Testis (tissue), 2 donors: Measurements from ENCODE around the gene OLA1.

Experiments
- POLR2A ChIP-seq: fragments of 450-650 bp; IDR thresholded peaks from one replicate; pipeline ENCODE4 v1.6.1; 2017; ENCODE audit warnings: antibody characterized with exemption, mild to moderate bottlenecking, moderate library complexity
- TF ChIP-seq, protein P1 (sequence below), 3 experiments: fragments of 450-650 bp in 2 of 3; fragments of 200-600 bp in 1 of 3; sonication (generic) in 1 of 3; IDR thresholded peaks; one replicate each; pipeline ENCODE4 v1.5.1; 2016 to 2019; ENCODE audit warnings: antibody characterized with exemption in 3 of 3, mild to moderate bottlenecking in 2 of 3, moderate library complexity in 1 of 3

DNA sequence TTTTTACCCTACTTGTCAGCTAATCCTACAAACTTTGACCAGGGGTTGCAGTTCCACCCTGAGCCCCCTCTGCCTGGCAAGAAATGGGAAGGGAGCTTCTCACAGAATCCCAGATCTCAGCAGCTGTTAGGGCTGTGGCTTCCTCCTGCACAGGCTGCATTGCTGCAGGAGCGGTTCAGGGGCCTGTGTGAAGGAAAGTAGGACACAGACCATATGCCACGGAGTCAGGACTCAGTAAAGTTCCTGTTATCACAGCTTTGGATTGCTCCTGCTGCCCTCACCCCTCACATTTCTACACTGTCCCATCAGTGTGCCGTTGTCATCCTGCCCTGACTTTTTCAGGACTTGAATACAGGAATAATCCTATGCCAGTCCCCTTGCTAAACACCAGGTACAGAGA, 220.4 kb downstream of the OLA1 start:
- TF ChIP-seq, protein P1, sequence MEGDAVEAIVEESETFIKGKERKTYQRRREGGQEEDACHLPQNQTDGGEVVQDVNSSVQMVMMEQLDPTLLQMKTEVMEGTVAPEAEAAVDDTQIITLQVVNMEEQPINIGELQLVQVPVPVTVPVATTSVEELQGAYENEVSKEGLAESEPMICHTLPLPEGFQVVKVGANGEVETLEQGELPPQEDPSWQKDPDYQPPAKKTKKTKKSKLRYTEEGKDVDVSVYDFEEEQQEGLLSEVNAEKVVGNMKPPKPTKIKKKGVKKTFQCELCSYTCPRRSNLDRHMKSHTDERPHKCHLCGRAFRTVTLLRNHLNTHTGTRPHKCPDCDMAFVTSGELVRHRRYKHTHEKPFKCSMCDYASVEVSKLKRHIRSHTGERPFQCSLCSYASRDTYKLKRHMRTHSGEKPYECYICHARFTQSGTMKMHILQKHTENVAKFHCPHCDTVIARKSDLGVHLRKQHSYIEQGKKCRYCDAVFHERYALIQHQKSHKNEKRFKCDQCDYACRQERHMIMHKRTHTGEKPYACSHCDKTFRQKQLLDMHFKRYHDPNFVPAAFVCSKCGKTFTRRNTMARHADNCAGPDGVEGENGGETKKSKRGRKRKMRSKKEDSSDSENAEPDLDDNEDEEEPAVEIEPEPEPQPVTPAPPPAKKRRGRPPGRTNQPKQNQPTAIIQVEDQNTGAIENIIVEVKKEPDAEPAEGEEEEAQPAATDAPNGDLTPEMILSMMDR (IDR thresholded peaks at IDR 0.05): no peak
- TF ChIP-seq POLR2A: no peak
